HCT116 (cell line): Measurements from ENCODE around the gene MCL1. TPM values are rescaled to one million over a fixed set of nuclear protein-coding genes. Genes with fewer than 3 reads are reported as not detected.
"Not testable (repeated sequence)": the region's sequence is repeated elsewhere in the genome, so short reads cannot be mapped to it uniquely, and the experiment has no call there.

ENCODE experiments used
- ATAC-seq: fragments of 200-7000 bp; cut with Tn5 transposase; 2 replicates; pipeline ENCODE4 v1.9.1; 2020; ENCODE audit warnings: mild to moderate bottlenecking, moderate library complexity
- BruUV-seq: library from RNA; stranded (reverse); fragments of 400-500 nt; replicated peaks from 2 replicates; lab custom pipeline; 2021; lab: Mats Ljungman, UMichigan
- CTCF ChIA-PET: fragments of 300-600 bp; sonication (Branson Sonifier 250); formaldehyde crosslinking; loops from one replicate; lab custom pipeline; 2021; ENCODE audit warnings: antibody characterized with exemption; lab: Charles Lee
- POLR2A ChIA-PET: fragments of 300-600, 350-600 bp; sonication (Branson Sonifier 250); formaldehyde crosslinking; loops from one replicate; lab custom pipeline; 2021; ENCODE audit warnings: antibody characterized with exemption; lab: Charles Lee
- RAD21 ChIA-PET, 2 experiments: fragments of 300-600 bp; sonication (Branson Sonifier 250); formaldehyde crosslinking; loops; one replicate each; lab custom pipeline; 2023; ENCODE audit warnings: low total read pairs in 2 of 2; ENCODE audit not compliant: uncharacterized antibody in 2 of 2, unreplicated experiment in 2 of 2, low non-redundant PET in 1 of 2; lab: Charles Lee
- DNase-seq: peaks from one replicate; pipeline ENCODE4 v3.0.0-alpha.2; 2010; ENCODE audit warnings: low read depth, low spot score
- H2AFZ ChIP-seq: fragments of 200-600 bp; shearing (Covaris generic), sonication (generic); 2 replicates; pipeline ENCODE4 v1.6.1; 2017; ENCODE audit warnings: low read depth, mixed run types, mixed read lengths, antibody characterized with exemption, low read length; ENCODE audit not compliant: poor library complexity, severe bottlenecking
- H3K27ac ChIP-seq: 2 replicates; pipeline ENCODE4 v1.5.1; 2012; ENCODE audit warnings: low read depth, low read length
- H3K27me3 ChIP-seq: fragments of 200-600 bp; sonication (generic); 2 replicates; pipeline ENCODE4 v1.6.1; 2016; ENCODE audit warnings: mixed run types, low read length, mixed read lengths; ENCODE audit not compliant: insufficient read depth
- H3K36me3 ChIP-seq, 2 experiments: fragments of 200-500 bp in 1 of 2; fragments of 200-600 bp in 1 of 2; sonication (Bioruptor generic) in 1 of 2; sonication (generic) in 1 of 2; 2 replicates each; pipeline versions ENCODE4 v1.5.1 to v1.6.1; 2014 to 2016; ENCODE audit warnings: low read length in 2 of 2, inconsistent platforms in 1 of 2, mixed read lengths in 1 of 2, mixed run types in 1 of 2; ENCODE audit not compliant: insufficient read depth in 2 of 2, control insufficient read depth in 1 of 2
- H3K4me1 ChIP-seq, 2 experiments: fragments of 200-600 bp in 1 of 2; sonication (generic) in 1 of 2; 2 replicates each; pipeline versions ENCODE4 v1.5.1 to v1.6.1; 2012 to 2017; ENCODE audit warnings: low read length in 2 of 2, inconsistent platforms in 1 of 2, mild to moderate bottlenecking in 1 of 2, mixed read lengths in 1 of 2, mixed run types in 1 of 2, moderate library complexity in 1 of 2; ENCODE audit not compliant: insufficient read depth in 2 of 2, control insufficient read depth in 1 of 2
- H3K4me2 ChIP-seq: fragments of 200-600 bp; sonication (generic); 2 replicates; pipeline ENCODE4 v1.6.1; 2017; ENCODE audit warnings: mixed run types, low read length, mixed read lengths
- H3K4me3 ChIP-seq, 2 experiments: fragments of 200-600 bp in 1 of 2; sonication (generic) in 1 of 2; replicated peaks in 1 of 2; 2 replicates each; pipeline ENCODE4 v1.5.1; 2011 to 2016; ENCODE audit warnings: low read length in 2 of 2, control low read depth in 1 of 2, low read depth in 1 of 2, mild to moderate bottlenecking in 1 of 2, mixed read lengths in 1 of 2, mixed run types in 1 of 2
- H3K79me2 ChIP-seq: fragments of 200-600 bp; sonication (generic); 2 replicates; pipeline ENCODE4 v1.6.1; 2017; ENCODE audit warnings: mild to moderate bottlenecking, mixed run types, low read length, moderate library complexity, mixed read lengths; ENCODE audit not compliant: insufficient read depth
- H3K9ac ChIP-seq: fragments of 200-600 bp; sonication (generic); 2 replicates; pipeline ENCODE4 v1.6.1; 2016; ENCODE audit warnings: low read length, mixed read lengths
- H3K9me2 ChIP-seq: fragments of 200-600 bp; sonication (generic), shearing (Covaris generic); 2 replicates; pipeline ENCODE4 v1.6.1; 2017; ENCODE audit warnings: mixed run types, mild to moderate bottlenecking, moderate library complexity; ENCODE audit not compliant: insufficient read depth
- H3K9me3 ChIP-seq, 2 experiments: fragments of 200-500 bp in 1 of 2; fragments of 200-600 bp in 1 of 2; sonication (Bioruptor generic) in 1 of 2; sonication (generic) in 1 of 2; 2 replicates each; pipeline ENCODE4 v1.6.1; 2014 to 2017; ENCODE audit warnings: low read length in 2 of 2, mixed read lengths in 2 of 2, inconsistent platforms in 1 of 2, low read depth in 1 of 2, mild to moderate bottlenecking in 1 of 2, mixed run types in 1 of 2, moderate library complexity in 1 of 2; ENCODE audit not compliant: control insufficient read depth in 1 of 2, insufficient read depth in 1 of 2
- H4K20me1 ChIP-seq: fragments of 200-600 bp; sonication (generic), shearing (Covaris generic); 2 replicates; pipeline ENCODE4 v1.6.1; 2017; ENCODE audit warnings: mixed run types, mild to moderate bottlenecking, moderate library complexity; ENCODE audit not compliant: insufficient read depth
- CTCF ChIP-seq, 3 experiments: fragments of 200-600 bp in 1 of 3; sonication (generic) in 1 of 3; IDR thresholded peaks in 2 of 3; conservative IDR thresholded peaks in 1 of 3; 2 replicates each; pipeline ENCODE4 v1.5.1; 2012 to 2017; ENCODE audit warnings: low read depth in 2 of 3, low read length in 2 of 3, antibody characterized with exemption in 1 of 3, borderline replicate concordance in 1 of 3, control low read depth in 1 of 3, mild to moderate bottlenecking in 1 of 3, mixed read lengths in 1 of 3, mixed run types in 1 of 3, moderate library complexity in 1 of 3; ENCODE audit not compliant: insufficient read depth in 1 of 3
- EGR1 ChIP-seq: IDR thresholded peaks from 2 replicates; pipeline ENCODE4 v1.6.1; 2012; ENCODE audit warnings: low read depth
- ELF1 ChIP-seq: IDR thresholded peaks from 2 replicates; pipeline ENCODE4 v1.6.1; 2012; ENCODE audit warnings: low read depth, borderline replicate concordance
- YY1 ChIP-seq: IDR thresholded peaks from 2 replicates; pipeline ENCODE4 v1.6.1; 2011; ENCODE audit warnings: low read length, low read depth, moderate library complexity, mild to moderate bottlenecking; ENCODE audit not compliant: insufficient replicate concordance; ENCODE audit errors: extremely low read depth
- intact Hi-C: fragments of 100-400 bp; cut with micrococcal nuclease; formaldehyde crosslinking; loops from 2 replicates; pipeline ENCODE4 v1.10.0; 2022
- total RNA-seq: library from RNA; stranded (reverse); gene quantifications from one replicate; pipeline ENCODE4 v1.2.1, GENCODE V29; 2021; ENCODE audit not compliant: unreplicated experiment
- TF ChIP-seq, protein P1 (sequence below): IDR thresholded peaks from 2 replicates; pipeline ENCODE4 v1.6.1; 2012

The MCL1 gene
- total RNA-seq, 1 experiment from 2014 or later: 146 TPM

DNA sequence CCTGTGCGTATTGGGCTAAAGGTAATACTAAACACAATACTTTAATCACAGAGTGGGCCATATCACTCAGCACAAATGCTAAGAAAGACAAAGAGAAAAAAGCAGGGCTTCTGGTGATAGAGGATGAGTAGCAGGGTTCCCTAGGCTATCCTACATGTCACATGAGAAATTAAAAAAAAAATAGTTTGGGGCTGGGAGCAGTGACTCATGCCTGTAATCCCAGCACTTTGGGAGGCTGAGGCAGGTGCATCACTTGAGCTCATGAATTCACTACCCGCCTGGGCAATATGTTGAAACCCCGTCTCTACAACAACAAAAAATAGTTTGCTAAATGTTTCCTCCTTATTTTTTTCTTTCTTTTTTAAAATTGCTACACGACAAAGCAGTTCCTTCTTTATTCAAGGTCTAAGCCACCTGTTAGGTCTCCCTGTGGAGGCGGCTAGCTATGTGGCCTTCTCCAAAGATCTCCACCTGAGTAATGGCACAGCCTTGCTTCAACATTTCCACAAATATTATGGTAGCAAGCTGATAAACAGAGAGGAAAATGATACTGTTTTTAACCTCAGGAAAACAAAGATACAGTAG, 48.5 kb upstream of the MCL1 start:
- Histone ChIP-seq H3K36me3 (peaks cover 17 to 33% of the 10 kb centered on the region in 2 experiments), H2AFZ (no peak overlapping the region), H4K20me1 (no peaks in the 10 kb centered on the region), H3K27me3 (no peaks in the 10 kb centered on the region), H3K4me3 (peak overlapping the region; percentile 65 to 79), H3K79me2 (peaks cover 31% of the 10 kb centered on the region), H3K27ac (no peak overlapping the region), H3K4me2 (peak overlapping the region; percentile 85), H3K9me3 (no peaks in the 10 kb centered on the region), H3K9ac (peak overlapping the region; percentile 69), H3K4me1 (peaks cover 9 to 41% of the 10 kb centered on the region in 2 experiments), H3K9me2 (no peaks in the 10 kb centered on the region)
- BruUV-seq: no TSS peak
- ChIA-PET POLR2A (interaction anchor here (0.7 to 2.8 kb wide), 2 partner anchors 8 to 56 kb away, joined by 3 to 28 read pairs; no protein-coding TSS in a partner anchor), RAD21 (no interaction called here)
- no peak for DNase-seq
- ATAC-seq: no peak
- intact Hi-C loops: loop anchor here (2.0 to 10.0 kb wide), 3 partner anchors 49 to 369 kb away; partner anchors contain the start of genes MCL1 and SETDB1
- TF ChIP-seq CTCF (IDR thresholded peaks at IDR 0.05 in 2 of 3, conservative IDR thresholded peaks at IDR 0.05 in 1 of 3; ENCODE audit: borderline replicate concordance in 1 of 3, insufficient read depth in 1 of 3, low read depth in 2 of 3, low read length in 2 of 3) (no peak), ELF1 (no peak), EGR1 (no peak)
- TF ChIP-seq, all 23 proteins: peak for 0
- CTCF ChIA-PET: no interaction called here

DNA sequence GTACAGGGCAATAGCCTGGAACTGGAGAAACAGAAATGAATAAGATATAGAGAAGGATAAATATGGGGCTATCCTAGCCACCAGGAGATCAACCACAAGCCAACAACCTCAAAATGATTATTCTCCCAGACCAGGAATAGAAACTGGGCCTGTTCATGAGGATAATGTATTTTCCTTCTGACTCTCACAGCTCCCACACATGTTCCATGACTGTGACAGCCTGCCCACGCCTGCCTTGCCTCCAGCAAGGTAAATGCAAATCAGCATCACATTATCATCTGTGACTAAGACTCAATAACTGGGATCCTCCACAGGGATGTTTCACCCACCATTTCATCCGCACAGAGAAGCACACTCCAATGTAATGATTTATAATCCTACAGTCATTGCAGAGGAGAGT, 46.7 kb upstream of the MCL1 start:
- no TSS peak for BruUV-seq
- intact Hi-C loops: loop anchor here (5.0 to 10.0 kb wide), 2 partner anchors 299 to 371 kb away; partner anchors contain the start of gene SETDB1
- RAD21 ChIA-PET: no interaction called here
- H3K36me3 ChIP-seq: peaks cover 17 to 35% of the 10 kb centered on the region in 2 experiments
- no peak for DNase-seq
- H4K20me1 ChIP-seq: no peaks in the 10 kb centered on the region
- H3K9ac ChIP-seq: no peak overlapping the region
- no peaks in the 10 kb centered on the region for H3K27me3 ChIP-seq
- H3K4me2 ChIP-seq: no peak overlapping the region
- CTCF ChIA-PET: no interaction called here
- H3K4me3 ChIP-seq: no peak overlapping the region
- peaks cover 9 to 46% of the 10 kb centered on the region in 2 experiments for H3K4me1 ChIP-seq
- no peak for ATAC-seq
- no peaks in the 10 kb centered on the region for H3K9me3 ChIP-seq
- no peaks in the 10 kb centered on the region for H3K9me2 ChIP-seq
- TF ChIP-seq, protein P1, sequence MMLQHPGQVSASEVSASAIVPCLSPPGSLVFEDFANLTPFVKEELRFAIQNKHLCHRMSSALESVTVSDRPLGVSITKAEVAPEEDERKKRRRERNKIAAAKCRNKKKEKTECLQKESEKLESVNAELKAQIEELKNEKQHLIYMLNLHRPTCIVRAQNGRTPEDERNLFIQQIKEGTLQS: no peak
- TF ChIP-seq YY1: no peak
- no peak overlapping the region for H2AFZ ChIP-seq
- POLR2A ChIA-PET: no interaction called here
- no peak overlapping the region for H3K27ac ChIP-seq
- H3K79me2 ChIP-seq: peaks cover 31% of the 10 kb centered on the region

- H3K79me2 ChIP-seq: peaks cover 31% of the 10 kb centered on the region
- ATAC-seq, H3K9me3 ChIP-seq, H3K4me3 ChIP-seq, H3K27me3 ChIP-seq, BruUV-seq, H4K20me1 ChIP-seq, DNase-seq, CTCF ChIA-PET, RAD21 ChIA-PET, POLR2A ChIA-PET, H3K9me2 ChIP-seq, H2AFZ ChIP-seq, H3K27ac ChIP-seq: not testable (repeated sequence)
- peak overlapping the region; percentile 9; the same call in 1 of the 2 replicates for H3K9ac ChIP-seq
- peak overlapping the region; percentile 40 for H3K4me2 ChIP-seq
- intact Hi-C loops: loop anchor here (10.0 kb wide), 1 partner anchor 300 kb away; the partner anchor contains the start of gene SETDB1
- H3K36me3 ChIP-seq: peaks cover 17 to 50% of the 10 kb centered on the region in 2 experiments
- H3K4me1 ChIP-seq: peaks cover 11 to 49% of the 10 kb centered on the region in 2 experiments
Measured at GRCh38 chr1:150624546-150624945, 45.1 kb upstream of the MCL1 start.
